ENCODE data around the gene FMN1.

FMN1 gene

GRCh38 chr15:33125894-33126537 is 68.5 kb downstream of the FMN1 start:
- DNase-seq (ENCODE audit: low spot score), result no peak

- no peak for DNase-seq (ENCODE audit: low spot score)
These were observed 69.7 kb downstream of the FMN1 start for GRCh38 chr15:33124811-33125210.

GRCh38 chr15:33124279-33124678 is 70.2 kb downstream of the FMN1 start:
- DNase-seq (ENCODE audit: low spot score), result no peak

GRCh38 chr15:33119865-33120264 is 74.6 kb downstream of the FMN1 start:
- DNase-seq (ENCODE audit: low spot score), result no peak

GRCh38 chr15:33119273-33119672 is 75.2 kb downstream of the FMN1 start:
- no peak for DNase-seq (ENCODE audit: low spot score)

- DNase-seq (ENCODE audit: low spot score), result no peak
These were observed 78.3 kb downstream of the FMN1 start for GRCh38 chr15:33116198-33116597.

- no peak for DNase-seq (ENCODE audit: low spot score)
These were observed 79.2 kb downstream of the FMN1 start for GRCh38 chr15:33115191-33115861.

- DNase-seq (ENCODE audit: low spot score), result no peak
These were observed 80.2 kb downstream of the FMN1 start for GRCh38 chr15:33114374-33114717.

- DNase-seq (ENCODE audit: low spot score), result no peak
These were observed 80.7 kb downstream of the FMN1 start for GRCh38 chr15:33113666-33114373.

- no peak for DNase-seq (ENCODE audit: low spot score)
These were observed 81.9 kb downstream of the FMN1 start for GRCh38 chr15:33112541-33113105.

GRCh38 chr15:33111041-33111451 is 83.5 kb downstream of the FMN1 start:
- no peak for DNase-seq (ENCODE audit: low spot score)

- no peak for DNase-seq (ENCODE audit: low spot score)
These were observed 85.2 kb downstream of the FMN1 start for GRCh38 chr15:33109345-33109744.

- DNase-seq (ENCODE audit: low spot score), result no peak
These were observed 86.0 kb downstream of the FMN1 start for GRCh38 chr15:33108518-33108917.

GRCh38 chr15:33107950-33108349 is 86.6 kb downstream of the FMN1 start:
- no peak for DNase-seq (ENCODE audit: low spot score)

- no peak for DNase-seq (ENCODE audit: low spot score)
These were observed 90.3 kb downstream of the FMN1 start for GRCh38 chr15:33104212-33104611.

GRCh38 chr15:33101036-33101435 is 93.5 kb downstream of the FMN1 start:
- DNase-seq (ENCODE audit: low spot score), result no peak

GRCh38 chr15:33100314-33100713 is 94.2 kb downstream of the FMN1 start:
- DNase-seq (ENCODE audit: low spot score), result no peak

GRCh38 chr15:33099739-33100138 is 94.8 kb downstream of the FMN1 start:
- no peak for DNase-seq (ENCODE audit: low spot score)

- no peak for DNase-seq (ENCODE audit: low spot score)
These were observed 95.3 kb downstream of the FMN1 start for GRCh38 chr15:33099213-33099612.

GRCh38 chr15:33098094-33099058 is 96.1 kb downstream of the FMN1 start:
- no peak for DNase-seq (ENCODE audit: low spot score)

- no peak for DNase-seq (ENCODE audit: low spot score)
These were observed 98.4 kb downstream of the FMN1 start for GRCh38 chr15:33096134-33096533.

- no peak for DNase-seq (ENCODE audit: low spot score)
These were observed 98.9 kb downstream of the FMN1 start for GRCh38 chr15:33095641-33096040.
